Measurements from ENCODE around the gene UIMC1.
"Not testable (repeated sequence)": the region's sequence is repeated elsewhere in the genome, so short reads cannot be mapped to it uniquely, and the experiment has no call there.

Gene UIMC1

GRCh38 chr5:176881816-176882566 is 124.6 kb downstream of the UIMC1 start:
- DNase-seq, result no peak

GRCh38 chr5:176881021-176881749 is 125.4 kb downstream of the UIMC1 start:
- DNase-seq, result no peak

- no peak for DNase-seq
Observed at GRCh38 chr5:176880366-176881020, 126.1 kb downstream of the UIMC1 start.

- DNase-seq, result no peak
Observed at GRCh38 chr5:176879663-176880361, 126.8 kb downstream of the UIMC1 start.

- DNase-seq, result no peak
Observed at GRCh38 chr5:176878906-176879662, 127.5 kb downstream of the UIMC1 start.

- no peak for DNase-seq
Observed at GRCh38 chr5:176878463-176878862, 128.1 kb downstream of the UIMC1 start.

- no peak for DNase-seq
Observed at GRCh38 chr5:176877793-176878331, 128.7 kb downstream of the UIMC1 start.

GRCh38 chr5:176876506-176877431 is 129.8 kb downstream of the UIMC1 start:
- no peak for DNase-seq

GRCh38 chr5:176875783-176876505 is 130.6 kb downstream of the UIMC1 start:
- no peak for DNase-seq

GRCh38 chr5:176875014-176875550 is 131.5 kb downstream of the UIMC1 start:
- DNase-seq, result no peak

GRCh38 chr5:176874198-176874780 is 132.3 kb downstream of the UIMC1 start:
- DNase-seq, result no peak

GRCh38 chr5:176873541-176874172 is 132.9 kb downstream of the UIMC1 start:
- no peak for DNase-seq

GRCh38 chr5:176873011-176873410 is 133.6 kb downstream of the UIMC1 start:
- not testable (repeated sequence) for DNase-seq

- DNase-seq, result not testable (repeated sequence)
Observed at GRCh38 chr5:176872586-176872985, 134.0 kb downstream of the UIMC1 start.

GRCh38 chr5:176870644-176871043 is 135.9 kb downstream of the UIMC1 start:
- not testable (repeated sequence) for DNase-seq

- DNase-seq, result no peak
Observed at GRCh38 chr5:176870110-176870591, 136.4 kb downstream of the UIMC1 start.

GRCh38 chr5:176869501-176870109 is 137.0 kb downstream of the UIMC1 start:
- DNase-seq, result no peak

- no peak for DNase-seq
Observed at GRCh38 chr5:176868731-176869130, 137.8 kb downstream of the UIMC1 start.
